SK-N-DZ (cell line): ENCODE results near the gene CPD.

ENCODE experiments used
- DNase-seq: peaks from one replicate; pipeline ENCODE4 v3.0.0-alpha.2; 2015; ENCODE audit warnings: low spot score

CPD gene

DNA sequence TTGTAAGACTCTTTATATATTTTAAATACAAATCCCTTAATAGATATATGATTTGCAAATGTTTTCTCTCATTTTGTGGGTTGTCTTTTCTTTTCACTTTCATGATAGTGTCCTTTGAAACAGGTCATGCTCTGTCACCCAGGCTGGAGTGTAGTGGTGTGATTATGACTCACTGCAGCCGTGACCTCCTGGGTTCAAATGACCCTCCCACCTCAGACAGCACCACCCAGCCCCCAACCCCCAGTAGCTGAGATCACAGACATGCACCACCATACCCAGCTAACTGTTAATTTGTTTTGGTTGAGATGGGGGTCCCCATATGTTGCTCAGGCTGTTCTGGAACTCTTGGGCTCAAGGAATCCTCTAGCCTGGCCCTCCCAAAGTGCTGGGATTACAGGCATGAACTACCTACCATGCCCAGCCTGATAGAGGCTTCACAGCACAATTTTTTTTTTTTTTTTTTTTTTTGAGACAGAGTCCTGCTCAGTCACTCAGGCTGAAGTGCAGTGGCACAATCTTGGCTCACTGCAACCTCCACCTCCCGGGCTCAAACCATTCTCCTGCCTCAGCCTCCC is 26.4 kb upstream of the CPD start:
- DNase-seq, result no peak

- no peak for DNase-seq
Observed at GRCh38 chr17:30354701-30355100, 24.0 kb upstream of the CPD start.

DNA sequence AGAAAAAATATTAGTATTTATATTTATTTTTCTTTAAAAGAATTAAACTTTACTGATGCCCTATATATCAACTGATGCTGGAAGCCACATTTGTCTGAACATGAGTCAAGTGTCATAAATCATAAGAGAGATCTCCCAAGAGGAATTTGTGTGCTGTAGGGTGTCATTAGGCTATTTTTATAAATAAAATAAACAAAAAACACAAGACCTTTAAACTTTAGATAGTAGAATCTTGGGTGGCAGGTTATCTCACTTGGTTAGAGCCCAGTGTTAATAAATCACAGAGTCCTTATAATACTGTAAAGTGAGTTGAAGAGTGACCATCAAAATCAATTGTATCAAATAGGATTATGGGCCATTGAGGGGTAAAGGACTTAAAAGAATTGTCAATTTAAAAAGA is 21.3 kb upstream of the CPD start:
- DNase-seq, result no peak

GRCh38 chr17:30358055-30358760 is 20.5 kb upstream of the CPD start:
- no peak for DNase-seq

DNA sequence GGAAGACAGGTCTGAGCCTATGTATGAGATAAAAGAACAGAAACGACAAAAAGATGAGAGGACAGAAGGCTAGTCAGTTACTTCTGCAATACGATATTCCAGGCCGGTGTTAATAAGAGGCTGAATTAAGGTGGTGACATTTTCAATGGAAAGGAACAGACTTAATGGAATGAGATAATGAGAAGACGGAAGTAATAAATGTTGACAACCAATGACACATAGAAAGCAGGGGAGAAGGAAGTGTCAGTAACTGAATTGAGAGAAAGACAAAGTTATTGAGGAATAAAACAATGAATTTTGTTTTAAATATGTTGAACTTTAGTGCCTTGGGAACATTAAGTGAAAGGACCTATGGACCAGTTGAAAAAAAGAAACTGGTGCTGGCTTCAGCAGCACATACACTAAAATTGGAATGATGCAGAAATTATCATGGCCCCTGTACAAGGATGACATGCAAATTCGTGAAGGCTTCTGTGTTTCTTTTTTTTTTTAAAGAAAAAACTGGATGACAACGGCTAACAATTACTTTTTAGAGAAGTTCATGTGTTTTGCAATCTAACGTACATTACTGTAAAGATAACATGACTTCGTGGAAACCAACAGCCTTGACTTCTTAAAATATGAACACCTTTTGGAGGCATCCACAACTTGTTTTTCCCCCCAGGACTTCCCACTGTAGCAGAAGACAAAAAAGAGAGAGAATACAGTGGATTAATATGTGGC is 18.5 kb upstream of the CPD start:
- DNase-seq, result no peak

GRCh38 chr17:30361766-30362279 is 16.9 kb upstream of the CPD start:
- DNase-seq, result no peak

GRCh38 chr17:30363715-30364202 is 15.0 kb upstream of the CPD start:
- no peak for DNase-seq

- DNase-seq, result no peak
Observed at GRCh38 chr17:30366536-30366935, 12.2 kb upstream of the CPD start.

DNA sequence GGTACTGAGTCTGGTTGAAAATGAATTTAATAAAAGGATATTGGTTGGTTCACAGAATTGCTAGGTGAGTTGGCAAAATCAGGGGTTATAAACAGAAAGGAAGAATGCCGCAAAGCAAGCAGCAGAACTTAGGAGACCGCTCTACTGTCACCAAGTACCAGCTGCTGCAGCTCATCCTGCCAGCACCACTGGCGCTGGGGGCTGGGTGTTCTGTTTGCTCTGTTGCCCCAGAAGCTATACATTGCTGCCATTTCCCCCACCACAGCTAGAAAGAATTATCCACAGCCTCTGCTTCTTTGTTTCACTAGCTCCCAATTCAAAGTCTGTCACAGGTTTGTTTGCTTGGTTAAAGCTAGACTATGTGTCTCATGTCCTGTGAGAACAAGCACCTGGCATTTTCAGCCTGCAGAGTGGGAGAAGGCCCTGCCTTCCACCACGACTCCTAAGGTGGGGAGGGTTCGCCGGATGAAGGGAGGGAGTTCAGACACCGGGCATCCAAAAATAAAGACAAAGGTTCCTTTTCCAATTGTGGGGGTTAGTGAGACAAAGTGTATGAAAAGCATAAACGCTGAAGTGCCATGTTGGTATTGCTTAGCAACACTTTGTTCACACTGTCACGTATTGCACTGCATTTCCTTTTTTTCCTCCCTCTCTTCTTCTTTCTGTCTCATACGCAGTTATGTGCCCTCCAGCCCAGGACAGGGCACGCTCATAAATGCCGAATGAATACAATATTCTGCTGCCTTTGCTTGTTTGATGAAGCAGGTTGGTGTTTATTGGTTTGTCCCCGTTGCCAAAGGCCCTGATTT is 9.6 kb upstream of the CPD start:
- no peak for DNase-seq

DNA sequence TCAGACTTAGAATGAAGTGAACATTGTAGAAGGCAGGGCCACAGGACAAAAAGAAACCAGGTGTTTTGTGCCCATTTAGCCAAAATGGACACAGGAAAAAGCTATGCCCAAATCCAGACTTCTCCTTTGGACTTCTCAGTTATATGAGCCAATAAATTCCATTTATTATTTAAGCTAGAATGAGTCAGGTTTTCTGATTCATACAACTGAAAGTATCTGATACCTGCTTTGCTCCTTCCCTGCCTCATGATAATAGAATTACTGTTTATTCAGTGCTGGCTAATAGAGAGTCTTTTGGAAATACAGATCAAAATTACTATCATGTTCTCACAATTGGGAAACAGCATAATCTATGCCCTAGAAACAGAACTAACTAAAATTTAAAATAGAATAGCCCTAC is 8.7 kb upstream of the CPD start:
- DNase-seq, result no peak

DNA sequence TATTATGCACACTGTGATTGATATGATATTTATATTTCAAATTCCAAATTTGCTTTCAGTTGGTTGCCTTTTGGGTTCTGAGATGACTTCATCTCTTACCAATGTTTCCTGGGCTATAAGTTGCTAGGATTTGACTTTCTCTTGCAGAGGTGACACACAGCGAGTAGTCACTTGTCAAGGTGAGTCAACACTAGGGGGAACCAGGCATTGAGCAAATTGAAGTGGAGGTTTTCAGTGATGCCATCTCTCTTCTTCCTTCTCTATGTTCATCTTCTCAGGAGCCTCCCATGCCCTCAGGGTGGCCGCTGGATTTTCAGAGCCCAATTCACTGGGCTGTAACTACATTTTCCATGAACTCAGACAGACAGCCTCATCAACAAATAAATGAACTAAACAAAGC is 6.0 kb upstream of the CPD start:
- no peak for DNase-seq

GRCh38 chr17:30375661-30376060 is 3.1 kb upstream of the CPD start:
- DNase-seq, result no peak

GRCh38 chr17:30376621-30377452 is 1.9 kb upstream of the CPD start:
- peak; percentile 39 for DNase-seq

- DNase-seq, result no peak
Observed at GRCh38 chr17:30377574-30378240, 1.0 kb upstream of the CPD start.

- DNase-seq, result no peak
Observed at GRCh38 chr17:30378241-30378824, 394 bp upstream of the CPD start.

DNA sequence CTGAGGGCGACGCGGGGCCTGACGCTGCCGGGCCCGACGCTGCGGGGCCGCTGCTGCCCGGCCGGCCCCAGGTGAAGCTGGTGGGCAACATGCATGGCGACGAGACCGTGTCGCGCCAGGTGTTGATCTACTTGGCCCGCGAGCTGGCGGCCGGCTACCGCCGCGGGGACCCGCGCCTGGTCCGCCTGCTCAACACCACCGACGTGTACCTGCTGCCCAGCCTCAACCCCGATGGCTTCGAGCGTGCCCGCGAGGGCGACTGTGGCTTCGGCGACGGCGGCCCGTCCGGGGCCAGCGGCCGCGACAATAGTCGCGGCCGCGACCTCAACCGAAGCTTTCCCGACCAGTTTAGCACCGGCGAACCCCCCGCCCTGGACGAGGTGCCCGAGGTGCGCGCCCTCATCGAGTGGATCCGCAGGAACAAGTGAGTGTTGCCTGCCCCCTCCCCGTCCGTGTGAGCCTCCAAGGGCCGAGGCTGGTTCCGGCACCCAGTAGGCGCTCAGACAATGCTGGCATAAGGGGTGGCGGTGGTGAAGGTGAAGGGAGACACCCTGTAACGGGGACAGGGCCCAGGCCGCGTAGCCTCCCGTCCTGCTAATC is 676 bp downstream of the CPD start:
- peak; percentile 39 for DNase-seq

GRCh38 chr17:30379903-30380381 is 1.2 kb downstream of the CPD start:
- DNase-seq, result no peak

GRCh38 chr17:30380643-30381339 is 2.1 kb downstream of the CPD start:
- no peak for DNase-seq

DNA sequence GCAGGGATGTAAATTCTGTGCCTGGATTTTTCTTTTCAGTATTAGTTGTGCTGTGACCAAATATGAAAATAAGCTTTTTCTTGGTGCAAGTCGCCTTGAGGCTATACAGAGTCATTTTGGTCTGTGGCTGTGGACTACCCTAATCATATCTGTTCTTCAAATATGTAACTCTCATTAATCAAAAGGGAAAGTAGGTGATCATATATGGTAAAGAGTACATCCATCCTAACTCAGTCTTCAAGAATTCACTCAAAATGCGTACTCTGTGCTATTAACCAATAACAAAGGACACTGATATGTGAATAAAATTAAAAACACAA is 2.6 kb downstream of the CPD start:
- DNase-seq, result no peak
